ENCODE measurements around the gene HADHA.

GRCh38 chr2:26269571-26270158 is 25.2 kb upstream of the HADHA start:
- TF ChIP-seq, protein P1, sequence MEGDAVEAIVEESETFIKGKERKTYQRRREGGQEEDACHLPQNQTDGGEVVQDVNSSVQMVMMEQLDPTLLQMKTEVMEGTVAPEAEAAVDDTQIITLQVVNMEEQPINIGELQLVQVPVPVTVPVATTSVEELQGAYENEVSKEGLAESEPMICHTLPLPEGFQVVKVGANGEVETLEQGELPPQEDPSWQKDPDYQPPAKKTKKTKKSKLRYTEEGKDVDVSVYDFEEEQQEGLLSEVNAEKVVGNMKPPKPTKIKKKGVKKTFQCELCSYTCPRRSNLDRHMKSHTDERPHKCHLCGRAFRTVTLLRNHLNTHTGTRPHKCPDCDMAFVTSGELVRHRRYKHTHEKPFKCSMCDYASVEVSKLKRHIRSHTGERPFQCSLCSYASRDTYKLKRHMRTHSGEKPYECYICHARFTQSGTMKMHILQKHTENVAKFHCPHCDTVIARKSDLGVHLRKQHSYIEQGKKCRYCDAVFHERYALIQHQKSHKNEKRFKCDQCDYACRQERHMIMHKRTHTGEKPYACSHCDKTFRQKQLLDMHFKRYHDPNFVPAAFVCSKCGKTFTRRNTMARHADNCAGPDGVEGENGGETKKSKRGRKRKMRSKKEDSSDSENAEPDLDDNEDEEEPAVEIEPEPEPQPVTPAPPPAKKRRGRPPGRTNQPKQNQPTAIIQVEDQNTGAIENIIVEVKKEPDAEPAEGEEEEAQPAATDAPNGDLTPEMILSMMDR (IDR thresholded peaks at IDR 0.05; ENCODE audit: low read depth, low read length): no peak
- no peak for TF ChIP-seq EZH2phosphoT487 (IDR thresholded peaks at IDR 0.05; ENCODE audit: low read depth)
